Measurements from ENCODE around the gene CST2.

DNA sequence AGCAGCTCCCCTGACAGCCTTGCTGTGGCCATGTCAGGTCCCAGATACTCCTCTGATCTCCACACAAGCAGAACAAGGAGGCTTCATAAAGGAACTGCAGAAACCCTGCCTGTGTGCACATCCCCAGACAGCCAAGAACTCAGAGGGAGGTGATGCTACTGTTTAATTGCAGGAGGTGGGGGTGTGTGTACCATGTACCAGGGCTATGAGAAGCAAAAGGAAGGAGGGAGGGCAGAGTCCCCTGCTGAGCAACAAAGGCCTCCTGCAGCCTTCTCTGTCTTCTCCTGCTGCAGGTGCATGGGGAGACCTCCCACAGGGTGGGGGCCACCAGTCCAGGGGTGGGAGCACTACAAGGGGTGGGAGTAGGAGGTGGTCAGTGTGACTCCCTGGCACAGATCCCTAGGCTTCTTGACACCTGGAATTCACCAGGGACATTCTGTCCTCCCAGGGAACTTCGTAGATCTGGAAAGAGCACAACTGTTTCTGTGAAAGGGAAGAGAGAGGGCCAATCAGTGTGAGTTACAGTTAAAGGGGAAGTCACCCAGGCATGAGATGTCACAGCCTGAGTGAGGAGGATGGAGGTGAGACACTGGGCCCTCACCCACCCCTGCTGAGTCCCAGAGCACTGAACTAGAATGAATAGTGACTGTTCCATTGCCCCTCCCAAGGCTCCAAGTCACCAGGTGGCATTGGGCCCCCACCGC, 2.8 kb downstream of the CST2 start:
- TF ChIP-seq, protein P1, sequence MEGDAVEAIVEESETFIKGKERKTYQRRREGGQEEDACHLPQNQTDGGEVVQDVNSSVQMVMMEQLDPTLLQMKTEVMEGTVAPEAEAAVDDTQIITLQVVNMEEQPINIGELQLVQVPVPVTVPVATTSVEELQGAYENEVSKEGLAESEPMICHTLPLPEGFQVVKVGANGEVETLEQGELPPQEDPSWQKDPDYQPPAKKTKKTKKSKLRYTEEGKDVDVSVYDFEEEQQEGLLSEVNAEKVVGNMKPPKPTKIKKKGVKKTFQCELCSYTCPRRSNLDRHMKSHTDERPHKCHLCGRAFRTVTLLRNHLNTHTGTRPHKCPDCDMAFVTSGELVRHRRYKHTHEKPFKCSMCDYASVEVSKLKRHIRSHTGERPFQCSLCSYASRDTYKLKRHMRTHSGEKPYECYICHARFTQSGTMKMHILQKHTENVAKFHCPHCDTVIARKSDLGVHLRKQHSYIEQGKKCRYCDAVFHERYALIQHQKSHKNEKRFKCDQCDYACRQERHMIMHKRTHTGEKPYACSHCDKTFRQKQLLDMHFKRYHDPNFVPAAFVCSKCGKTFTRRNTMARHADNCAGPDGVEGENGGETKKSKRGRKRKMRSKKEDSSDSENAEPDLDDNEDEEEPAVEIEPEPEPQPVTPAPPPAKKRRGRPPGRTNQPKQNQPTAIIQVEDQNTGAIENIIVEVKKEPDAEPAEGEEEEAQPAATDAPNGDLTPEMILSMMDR (IDR thresholded peaks at IDR 0.05), result no peak
- no peak for TF ChIP-seq POLR2AphosphoS5 (IDR thresholded peaks at IDR 0.05)
